ENCODE measurements around the gene VSTM4. TPM values are rescaled to one million over a fixed set of nuclear protein-coding genes. Genes with fewer than 3 reads are reported as not detected.

The VSTM4 gene
- total and polyA plus RNA-seq, 2 of the 4 experiments (the other 2 are of a cell fraction): 2.4 to 2.9 TPM

- Histone ChIP-seq H2AK5ac (ENCODE audit: low read depth, low read length) (no peak overlapping the region), H3K23ac (ENCODE audit: low read depth, low read length) (no peak overlapping the region), H3K14ac (replicated peaks; ENCODE audit: low read depth, low read length) (no peak overlapping the region), H3K56ac (ENCODE audit: extremely low read depth, insufficient read depth, low read length) (no peak overlapping the region), H3K9me1 (ENCODE audit: insufficient read depth, low read length) (no peaks in the 10 kb centered on the region; the same call in 1 of the 2 replicates), H4K91ac (ENCODE audit: insufficient read depth, low read depth, low read length) (no peak overlapping the region), H3K4ac (ENCODE audit: low read depth, low read length) (no peak overlapping the region), H2BK120ac (ENCODE audit: low read depth, low read length) (no peak overlapping the region), H2BK15ac (ENCODE audit: low read depth, low read length) (no peak overlapping the region), H3K9ac (ENCODE audit: low read depth, low read length) (no peak overlapping the region), H2AK9ac (replicated peaks; ENCODE audit: low read depth, low read length, poor library complexity) (no peak overlapping the region), H3K27ac (ENCODE audit: insufficient read depth, low read length) (no peak overlapping the region), H3K27me3 (ENCODE audit: control insufficient read depth, insufficient read depth, low read length) (no peaks in the 10 kb centered on the region), H2BK20ac (ENCODE audit: low read depth, low read length) (no peak overlapping the region), H3K9me3 (ENCODE audit: control insufficient read depth, insufficient read depth, low read length) (no peaks in the 10 kb centered on the region), H4K8ac (ENCODE audit: low read depth in 2 of 2, low read length in 2 of 2) (no peak overlapping the region), H3K36me3 (ENCODE audit: control insufficient read depth, insufficient read depth, low read length) (peaks cover 6% of the 10 kb centered on the region; the same call in 1 of the 2 replicates), H3K79me1 (ENCODE audit: low read depth in 1 of 2, low read length in 2 of 2) (no peaks in the 10 kb centered on the region), H2BK5ac (ENCODE audit: low read depth, low read length, poor library complexity, severe bottlenecking) (no peak overlapping the region), H4K5ac (ENCODE audit: low read depth, low read length) (no peak overlapping the region), H3K4me3 (ENCODE audit: insufficient read depth, low read depth, low read length) (no peak overlapping the region), H3K18ac (ENCODE audit: low read depth, low read length) (no peak overlapping the region), H3K4me1 (ENCODE audit: control insufficient read depth, insufficient read depth, low read length) (no peaks in the 10 kb centered on the region), H4K20me1 (ENCODE audit: insufficient read depth, low read length) (no peaks in the 10 kb centered on the region), H3K4me2 (ENCODE audit: low read depth, low read length) (no peak overlapping the region), H2AFZ (replicated peaks; ENCODE audit: low read length, poor library complexity) (no peak overlapping the region)
- ATAC-seq (ENCODE audit: low read depth) (no peak), DNase-seq (no peak)
- no CpG with 5 or more reads among the region's 1 CpG for WGBS, 2 experiments (ENCODE audit: extremely low coverage in 2 of 2, insufficient read length in 1 of 2)
- intact Hi-C loops (cut with micrococcal nuclease): no loop called here
- in situ Hi-C loops (cut with MboI; ENCODE audit: low sequenced_read_pairs): no loop called here
- POLR2A ChIA-PET (ENCODE audit: unreplicated experiment): no interaction called here
- no TSS peak for BruUV-seq (replicated peaks)
- dilution Hi-C loops (cut with HindIII; ENCODE audit: low sequenced_read_pairs, unreplicated experiment): no loop called here
- TF ChIP-seq RAD21 (IDR thresholded peaks at IDR 0.05; ENCODE audit: low read length) (no peak), MAFK (IDR thresholded peaks at IDR 0.05; ENCODE audit: low read depth, low read length) (no peak), NFE2L2 (IDR thresholded peaks at IDR 0.05; ENCODE audit: low read depth, low read length) (no peak)
- CTCF ChIA-PET: no interaction called here
These were observed 85.7 kb downstream of the VSTM4 start for GRCh38 chr10:49029666-49030065.
